Epithelial cell of esophagus (primary cell): ENCODE measurements around the gene RNASEH2A.
A peak's percentile ranks its signal among the peaks of the same experiment; 100 is the strongest.
"Not testable (repeated sequence)": the region's sequence is repeated elsewhere in the genome, so short reads cannot be mapped to it uniquely, and the experiment has no call there.

Source experiments
- DNase-seq: peaks from one replicate; pipeline ENCODE4 v3.0.0; 2010; ENCODE audit warnings: low read depth
- H3K4me3 ChIP-seq: 2 replicates; pipeline ENCODE4 v1.5.1; 2011; ENCODE audit warnings: mild to moderate bottlenecking, low read length, control low read depth
- CTCF ChIP-seq: IDR thresholded peaks from 2 replicates; pipeline ENCODE4 v1.5.1; 2011; ENCODE audit warnings: low read depth, mild to moderate bottlenecking, low read length, control low read depth, inconsistent platforms; ENCODE audit not compliant: insufficient read depth; ENCODE audit errors: missing control alignments

The RNASEH2A gene

DNA sequence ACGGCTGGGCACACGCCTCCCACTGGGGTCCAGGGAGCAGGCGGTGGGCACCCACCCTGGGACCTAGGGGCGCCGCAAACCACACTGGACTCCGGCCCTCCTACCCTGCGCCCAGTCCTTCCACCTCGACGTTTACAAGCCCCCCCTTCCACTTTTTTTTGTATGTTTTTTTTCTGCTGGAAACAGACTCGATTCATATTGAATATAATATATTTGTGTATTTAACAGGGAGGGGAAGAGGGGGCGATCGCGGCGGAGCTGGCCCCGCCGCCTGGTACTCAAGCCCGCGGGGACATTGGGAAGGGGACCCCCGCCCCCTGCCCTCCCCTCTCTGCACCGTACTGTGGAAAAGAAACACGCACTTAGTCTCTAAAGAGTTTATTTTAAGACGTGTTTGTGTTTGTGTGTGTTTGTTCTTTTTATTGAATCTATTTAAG lies 13.5 kb upstream of the RNASEH2A start:
- no peak for TF ChIP-seq CTCF
- peak overlapping the region; percentile 92 for H3K4me3 ChIP-seq
- no peak for DNase-seq

GRCh38 chr19:12793290-12794195 lies 12.8 kb upstream of the RNASEH2A start:
- H3K4me3 ChIP-seq, result peak overlapping the region; percentile 92
- TF ChIP-seq CTCF, result no peak
- DNase-seq, result peak; percentile 96

- no peak for DNase-seq
- TF ChIP-seq CTCF, result no peak
- no peak overlapping the region for H3K4me3 ChIP-seq
These were observed 12.0 kb upstream of the RNASEH2A start for GRCh38 chr19:12794196-12794941.

- TF ChIP-seq CTCF, result no peak
- no peak overlapping the region for H3K4me3 ChIP-seq
- DNase-seq, result no peak
These were observed 11.4 kb upstream of the RNASEH2A start for GRCh38 chr19:12794971-12795381.

DNA sequence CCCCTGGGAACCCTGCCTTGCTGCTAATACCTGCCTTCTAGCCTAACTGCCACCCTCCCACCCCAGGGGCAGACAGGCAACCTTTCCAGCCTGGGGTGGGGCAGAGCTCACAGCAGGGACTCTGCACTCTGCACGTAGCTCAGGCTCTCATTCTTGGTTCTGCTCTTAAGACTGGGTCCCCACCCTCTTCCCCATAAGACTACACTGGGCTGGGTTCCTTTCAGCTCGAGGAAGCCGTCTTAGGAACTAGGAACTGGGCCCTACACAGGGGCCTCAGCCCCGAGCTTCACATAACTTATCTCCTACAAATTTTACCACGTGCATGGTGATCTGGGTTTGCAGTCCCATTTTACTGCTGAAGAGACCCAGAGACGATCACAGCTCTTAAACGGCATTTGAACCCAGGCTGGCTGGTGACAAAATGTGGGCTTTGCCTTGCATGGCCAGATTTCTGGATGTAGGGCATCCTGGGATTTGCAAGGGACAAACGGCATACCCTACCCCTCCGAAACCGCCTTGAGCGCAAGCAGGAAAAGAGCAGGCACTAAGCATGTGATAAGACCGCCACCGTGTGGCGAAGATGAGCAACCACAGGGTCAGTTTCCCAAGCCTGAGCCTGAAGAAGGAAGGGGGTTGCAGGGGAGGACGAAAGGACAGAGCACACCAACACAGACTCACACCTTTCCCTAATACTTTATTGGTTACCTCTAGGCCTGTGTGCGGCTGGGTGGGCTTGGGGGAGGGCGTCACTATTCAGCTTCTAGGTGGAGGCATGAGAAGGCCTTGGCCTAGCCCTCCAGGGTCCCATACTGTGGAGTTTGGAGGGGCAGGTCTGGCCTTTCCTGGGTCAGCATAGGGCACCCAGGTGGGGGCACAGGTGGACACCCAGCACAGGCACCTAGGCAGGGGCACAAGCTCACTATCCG lies 10.0 kb upstream of the RNASEH2A start:
- DNase-seq, result peak; percentile 78
- no peak overlapping the region for H3K4me3 ChIP-seq
- peak; percentile 97 for TF ChIP-seq CTCF

DNA sequence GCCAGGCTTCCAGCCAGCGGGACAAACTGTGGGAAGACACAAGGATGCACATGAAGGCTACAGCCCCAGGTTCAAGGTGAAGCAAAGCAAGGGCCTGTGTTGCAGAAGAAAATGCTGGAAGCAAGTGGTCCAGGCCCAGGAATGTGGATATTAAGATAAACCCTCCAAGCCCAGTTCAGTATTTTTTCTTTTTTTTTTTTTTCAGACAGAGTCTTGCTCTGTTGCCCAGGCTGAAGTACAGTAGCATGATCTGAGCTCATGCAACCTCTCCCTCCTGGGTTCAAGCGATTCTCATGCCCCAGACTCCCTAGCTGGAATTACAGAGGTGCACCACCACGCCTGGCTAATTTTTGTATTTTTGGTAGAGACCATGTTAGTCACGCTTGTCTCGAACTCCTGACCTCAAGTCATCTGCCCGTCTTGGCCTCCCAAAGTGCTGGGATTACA lies 9.2 kb upstream of the RNASEH2A start:
- H3K4me3 ChIP-seq, result no peak overlapping the region
- DNase-seq, result no peak
- TF ChIP-seq CTCF, result no peak

GRCh38 chr19:12797607-12798006 lies 8.8 kb upstream of the RNASEH2A start:
- not testable (repeated sequence) for DNase-seq

More at GRCh38 chr19:12797607-12798006, 8.8 kb upstream of the RNASEH2A start:
- not testable (repeated sequence) for H3K4me3 ChIP-seq
